ENCODE measurements around the gene TYRP1.

- TF ChIP-seq CTCF (IDR thresholded peaks at IDR 0.05) (no peak), EP300 (IDR thresholded peaks at IDR 0.05) (no peak)
Observed at GRCh38 chr9:12717907-12718306, 24.7 kb downstream of the TYRP1 start.

All from ovary (tissue), 3 donors.